Measurements from ENCODE around the gene EN1.
A peak's percentile ranks its signal among the peaks of the same experiment; 100 is the strongest.

The EN1 gene

GRCh38 chr2:118846953-118847761, at the start of gene EN1:
Gene EN1 (minus strand): TSS chr2:118847648. CDS start chr2:118847167, 481 bp downstream.
- DNase-seq: peak in 1 of 2 experiments; percentile 63

- DNase-seq: no peak
These were observed 45.7 kb upstream of the EN1 start for GRCh38 chr2:118893100-118893499.

GRCh38 chr2:118889995-118890394, 42.5 kb upstream of the EN1 start:
- DNase-seq: no peak

GRCh38 chr2:118883792-118884191, 36.3 kb upstream of the EN1 start:
- DNase-seq: no peak

- DNase-seq: peak in 1 of 2 experiments; percentile 59
These were observed 35.4 kb upstream of the EN1 start for GRCh38 chr2:118882693-118883336.

- DNase-seq: peak in 1 of 2 experiments; percentile 54
These were observed 34.2 kb upstream of the EN1 start for GRCh38 chr2:118881490-118882129.

- DNase-seq: no peak
These were observed 33.1 kb upstream of the EN1 start for GRCh38 chr2:118880501-118880900.

GRCh38 chr2:118878531-118879149, 31.2 kb upstream of the EN1 start:
- no peak for DNase-seq

GRCh38 chr2:118875318-118875717, 27.9 kb upstream of the EN1 start:
- no peak for DNase-seq

GRCh38 chr2:118874324-118874723, 26.9 kb upstream of the EN1 start:
- no peak for DNase-seq

GRCh38 chr2:118865106-118865505, 17.7 kb upstream of the EN1 start:
- peak in 1 of 2 experiments; percentile 51 for DNase-seq

GRCh38 chr2:118864207-118864606, 16.8 kb upstream of the EN1 start:
- no peak for DNase-seq

- DNase-seq: no peak
These were observed 14.3 kb upstream of the EN1 start for GRCh38 chr2:118861731-118862130.

- DNase-seq: no peak
These were observed 13.8 kb upstream of the EN1 start for GRCh38 chr2:118861242-118861641.

- DNase-seq: no peak
These were observed 13.1 kb upstream of the EN1 start for GRCh38 chr2:118860506-118860905.

GRCh38 chr2:118859157-118859770, 11.8 kb upstream of the EN1 start:
- no peak for DNase-seq

- DNase-seq: no peak
These were observed 11.2 kb upstream of the EN1 start for GRCh38 chr2:118858485-118859156.

GRCh38 chr2:118857677-118858484, 10.4 kb upstream of the EN1 start:
- DNase-seq: no peak

GRCh38 chr2:118856978-118857676, 9.7 kb upstream of the EN1 start:
- no peak for DNase-seq

GRCh38 chr2:118856330-118856977, 9.0 kb upstream of the EN1 start:
- no peak for DNase-seq

Data from SW 1271 (cell line).